Pancreas (tissue), 10 donors: ENCODE measurements around the gene QKI. TPM values are rescaled to one million over a fixed set of nuclear protein-coding genes. Genes with fewer than 3 reads are reported as not detected.
"Not testable (repeated sequence)": the region's sequence is repeated elsewhere in the genome, so short reads cannot be mapped to it uniquely, and the experiment has no call there.

Source experiments
- ATAC-seq, 4 donors: fragments of 200-7000 bp; cut with Tn5 transposase; one replicate each; pipeline versions ENCODE4 v1.8.0 to v1.9.1; 2020; ENCODE audit warnings: mild to moderate bottlenecking in 4 of 4, moderate library complexity in 4 of 4
- DNase-seq, 6 donors: peaks; one replicate each; pipeline ENCODE4 v3.0.0-alpha.2; 2020
- FAIRE-seq: peaks from 2 replicates; lab custom pipeline; 2012; peaks lifted over from hg19 to GRCh38; lab: Jason Lieb, UNC
- H3K27ac ChIP-seq, 4 donors: fragments of 200-600 bp; sonication (generic); 1 replicate in 3 of 4; 2 replicates in 1 of 4; pipeline versions ENCODE4 v1.5.0 to v1.8.0; 2020
- H3K27me3 ChIP-seq, 4 donors: fragments of 200-600 bp; one replicate each; pipeline ENCODE4 v1.8.0; 2021
- H3K36me3 ChIP-seq, 3 donors: fragments of 200-600 bp; sonication (generic) in 1 of 3; one replicate each; pipeline versions ENCODE4 v1.5.0 to v1.8.0; 2020 to 2021
- H3K4me1 ChIP-seq, 3 donors: fragments of 200-600 bp; one replicate each; pipeline ENCODE4 v1.8.0; 2021
- H3K4me3 ChIP-seq, 4 donors: fragments of 200-600 bp; sonication (generic) in 2 of 4; one replicate each; pipeline versions ENCODE4 v1.5.0 to v1.8.0; 2020 to 2021
- H3K9me3 ChIP-seq, 4 donors: fragments of 200-600 bp; one replicate each; pipeline ENCODE4 v1.8.0; 2021
- WGBS, 2 donors: extraction: QIAGEN DNeasy Blood & Tissue Kit; methylation state at CpG; one replicate each; pipeline ENCODE4 v1.1.7; 2013; 5-methylcytosine and 5-hydroxymethylcytosine counted together
- intact Hi-C, 3 donors: fragments of 100-400 bp; cut with DNase I; formaldehyde crosslinking; loops; one replicate each; pipeline versions ENCODE4 v1.11.1 to v1.14.2; 2022
- polyA plus RNA-seq, 2 donors: library from polyadenylated mRNA; stranded (reverse); fragments of 200-250 nt; gene quantifications; one replicate each; pipeline ENCODE4 v1.2.3, GENCODE V29; 2013
- total RNA-seq, 6 donors: library from RNA; stranded (reverse); fragmentation: NEBNext Ultra II Directional in 4 of 6; extraction: Animal tissue kit (Norgen Biotek cat#: 25700) in 4 of 6; gene quantifications; one replicate each; pipeline versions ENCODE4 v1.2.1 to v1.2.4, GENCODE V29; 2021 to 2023
- TF ChIP-seq, protein P1 (sequence below), 4 donors: fragments of 200-600 bp; sonication (generic) in 3 of 4; IDR thresholded peaks; one replicate each; pipeline versions ENCODE4 v1.5.0 to v1.8.0; 2021; ENCODE audit warnings: antibody characterized with exemption in 4 of 4
- donor health status: healthy with polysubstance abuse.
- donor health status: DM: no; HTN: no; CAD: no; lungs with moderate emphysema.
- donor health status: DM: no; HTN: no; CAD: no.
- donor health status: control.
- donor health status: control.
- donor health status: Bipolar disorder and iron deficiency.
- donor health status: DM: yes; HTN: yes; CAD: no.
- donor health status: DM: no; HTN: no; CAD: no.
- donor health status: DM: no; HTN: no; CAD: no.
- donor health status: DM: yes; HTN: yes; CAD: no.

Gene QKI
- total and polyA plus RNA-seq, 8 donors, result 9.0 to 52.6 (median 21.6) TPM

DNA sequence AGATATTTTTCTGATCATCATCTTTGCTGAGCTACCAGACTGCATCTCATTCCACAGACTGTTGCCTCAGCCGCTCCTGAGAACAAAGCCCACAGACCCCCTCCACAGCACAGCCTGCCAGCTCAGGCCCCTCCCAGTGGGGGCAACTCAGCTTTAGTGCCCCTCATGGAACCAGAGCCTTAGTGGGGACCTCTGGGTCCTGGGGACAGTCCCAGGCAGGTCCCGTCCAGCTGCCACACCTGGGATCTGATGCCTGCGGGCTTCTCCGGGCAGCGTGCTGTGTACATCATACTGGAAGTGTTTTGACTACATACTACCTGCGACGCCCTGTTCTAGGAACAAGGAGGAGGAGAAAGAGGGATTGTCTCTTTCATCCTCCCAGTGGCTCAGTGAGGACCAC is 38.3 kb upstream of the QKI start:
- 90 to 94% methylated on average over 7 of the region's 7 CpGs for WGBS, 2 donors
- no peak for DNase-seq
- no peaks in the 10 kb centered on the region for H3K36me3 ChIP-seq
- no peak for FAIRE-seq
- no peaks in the 10 kb centered on the region for H3K9me3 ChIP-seq
- no peaks in the 10 kb centered on the region for H3K27me3 ChIP-seq
- ATAC-seq, result no peak
- no peak overlapping the region for H3K4me3 ChIP-seq
- no peak overlapping the region for H3K27ac ChIP-seq
- intact Hi-C loops, result no loop called here
- peaks cover 0 to 2% (median 0%) of the 10 kb centered on the region in 3 donors for H3K4me1 ChIP-seq
- TF ChIP-seq, protein P1, sequence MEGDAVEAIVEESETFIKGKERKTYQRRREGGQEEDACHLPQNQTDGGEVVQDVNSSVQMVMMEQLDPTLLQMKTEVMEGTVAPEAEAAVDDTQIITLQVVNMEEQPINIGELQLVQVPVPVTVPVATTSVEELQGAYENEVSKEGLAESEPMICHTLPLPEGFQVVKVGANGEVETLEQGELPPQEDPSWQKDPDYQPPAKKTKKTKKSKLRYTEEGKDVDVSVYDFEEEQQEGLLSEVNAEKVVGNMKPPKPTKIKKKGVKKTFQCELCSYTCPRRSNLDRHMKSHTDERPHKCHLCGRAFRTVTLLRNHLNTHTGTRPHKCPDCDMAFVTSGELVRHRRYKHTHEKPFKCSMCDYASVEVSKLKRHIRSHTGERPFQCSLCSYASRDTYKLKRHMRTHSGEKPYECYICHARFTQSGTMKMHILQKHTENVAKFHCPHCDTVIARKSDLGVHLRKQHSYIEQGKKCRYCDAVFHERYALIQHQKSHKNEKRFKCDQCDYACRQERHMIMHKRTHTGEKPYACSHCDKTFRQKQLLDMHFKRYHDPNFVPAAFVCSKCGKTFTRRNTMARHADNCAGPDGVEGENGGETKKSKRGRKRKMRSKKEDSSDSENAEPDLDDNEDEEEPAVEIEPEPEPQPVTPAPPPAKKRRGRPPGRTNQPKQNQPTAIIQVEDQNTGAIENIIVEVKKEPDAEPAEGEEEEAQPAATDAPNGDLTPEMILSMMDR (IDR thresholded peaks at IDR 0.05), result no peak

DNA sequence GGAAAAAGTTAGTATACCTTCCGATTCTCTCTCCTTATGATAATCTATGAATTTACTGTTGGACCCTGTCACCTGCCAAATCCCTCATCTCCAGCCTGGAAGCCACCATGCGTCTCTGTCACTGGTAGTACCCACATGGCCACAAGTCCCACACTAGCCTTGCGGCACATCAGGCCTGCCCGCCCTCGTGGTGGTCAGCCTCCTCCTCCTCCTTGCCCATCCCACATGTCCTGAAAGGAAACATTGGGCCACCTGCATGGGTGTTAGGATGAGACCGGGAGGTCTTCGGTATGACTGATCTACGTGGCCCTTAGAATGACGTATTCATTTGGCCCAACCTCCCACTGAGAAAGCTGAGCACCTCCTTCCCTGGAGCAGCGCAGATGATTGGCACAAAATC is 37.0 kb upstream of the QKI start:
- Histone ChIP-seq H3K27me3 (no peaks in the 10 kb centered on the region), H3K9me3 (no peaks in the 10 kb centered on the region), H3K4me1 (no peaks in the 10 kb centered on the region), H3K27ac (no peak overlapping the region), H3K36me3 (no peaks in the 10 kb centered on the region), H3K4me3 (no peak overlapping the region)
- DNase-seq (no peak), ATAC-seq (no peak), FAIRE-seq (no peak)
- TF ChIP-seq, protein P1 (IDR thresholded peaks at IDR 0.05), result no peak
- WGBS, 2 donors, result 92 to 93% methylated on average over 10 of the region's 10 CpGs
- intact Hi-C loops, result no loop called here

DNA sequence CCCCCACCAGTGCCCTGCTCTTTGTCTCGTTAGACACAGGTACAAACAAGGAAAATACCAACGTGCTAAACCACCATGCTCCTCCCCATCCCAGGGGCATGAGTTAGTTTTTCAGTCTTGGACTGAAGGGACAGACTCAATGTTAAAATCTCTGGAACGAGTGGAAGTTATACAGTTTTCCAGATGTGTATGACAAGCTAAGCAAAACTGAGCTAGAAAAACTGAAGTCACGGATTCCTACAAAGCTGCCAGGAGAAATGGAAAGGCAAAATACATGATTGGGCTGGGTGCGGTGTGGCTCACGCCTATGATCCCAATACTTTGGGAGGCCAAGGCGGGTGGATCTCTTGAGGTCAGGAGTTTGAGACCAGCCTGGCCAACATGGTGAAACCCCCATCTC is 34.3 kb upstream of the QKI start:
- ATAC-seq (no peak), DNase-seq (no peak), FAIRE-seq (no peak)
- TF ChIP-seq, protein P1 (IDR thresholded peaks at IDR 0.05), result no peak
- 72 to 83% methylated on average over 7 of the region's 7 CpGs for WGBS, 2 donors
- Histone ChIP-seq H3K36me3 (no peaks in the 10 kb centered on the region), H3K4me1 (no peaks in the 10 kb centered on the region), H3K4me3 (no peak overlapping the region), H3K9me3 (no peaks in the 10 kb centered on the region), H3K27me3 (no peaks in the 10 kb centered on the region), H3K27ac (no peak overlapping the region)
- intact Hi-C loops, result no loop called here

DNA sequence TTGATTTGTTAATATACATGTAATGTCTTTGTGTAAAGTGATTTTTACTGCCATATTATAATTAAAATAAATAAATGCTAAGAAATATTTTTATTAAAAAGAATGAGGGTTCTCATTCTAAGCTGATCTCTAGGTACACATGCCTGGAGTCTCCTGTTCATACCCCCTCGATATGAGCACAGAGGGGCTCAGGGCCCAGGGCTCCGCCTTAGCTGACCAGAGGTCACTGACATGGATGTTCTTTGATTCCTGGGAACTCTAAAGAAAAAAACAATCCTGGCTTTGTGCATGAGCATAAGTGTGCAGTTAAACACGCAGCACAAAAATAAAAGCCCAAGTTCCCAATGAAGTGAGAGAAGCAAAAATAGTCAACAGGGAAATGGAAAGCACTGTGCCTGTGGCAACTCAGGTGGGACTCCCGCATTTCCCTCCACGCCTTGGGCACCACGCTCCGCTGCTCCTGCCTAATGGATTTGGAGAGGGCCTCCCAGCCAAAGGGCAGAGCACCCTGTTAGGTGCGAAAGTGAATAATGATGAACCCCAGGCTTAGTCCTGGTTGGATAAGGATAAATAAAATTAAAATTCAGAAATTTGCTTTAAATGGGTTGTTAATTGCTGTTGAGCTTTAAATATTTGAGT is 33.3 kb upstream of the QKI start:
- Histone ChIP-seq H3K4me3 (no peak overlapping the region), H3K36me3 (no peaks in the 10 kb centered on the region), H3K27me3 (no peaks in the 10 kb centered on the region), H3K27ac (no peak overlapping the region), H3K9me3 (no peaks in the 10 kb centered on the region), H3K4me1 (no peaks in the 10 kb centered on the region)
- intact Hi-C loops, result no loop called here
- no peak for FAIRE-seq
- TF ChIP-seq, protein P1 (IDR thresholded peaks at IDR 0.05), result no peak
- WGBS, 2 donors, result 86 to 91% methylated on average over 8 of the region's 8 CpGs
- DNase-seq, result no peak
- ATAC-seq, result no peak

DNA sequence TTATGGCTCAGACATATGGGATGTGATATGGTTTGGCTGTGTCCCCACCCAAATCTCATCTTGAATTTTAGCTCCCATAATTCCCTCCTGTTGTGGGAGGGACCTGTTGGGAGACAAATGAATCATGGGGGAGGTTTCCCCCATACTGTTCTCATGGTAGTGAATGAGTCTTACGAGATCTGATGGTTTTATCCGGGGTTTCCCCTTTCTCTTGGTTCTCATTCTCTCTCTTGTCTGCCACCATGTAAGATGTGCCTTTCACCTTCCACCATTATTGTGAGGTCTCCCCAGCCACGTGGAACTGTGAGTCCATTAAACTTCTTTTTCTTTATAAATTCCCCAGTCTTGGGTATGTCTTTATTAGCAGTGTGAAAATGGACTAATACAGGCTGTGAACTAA is 31.1 kb upstream of the QKI start:
- ATAC-seq, H3K9me3 ChIP-seq, DNase-seq, intact Hi-C loops, H3K27ac ChIP-seq, H3K36me3 ChIP-seq, H3K27me3 ChIP-seq, FAIRE-seq, H3K4me1 ChIP-seq, H3K4me3 ChIP-seq: not testable (repeated sequence)
- 84 to 88% methylated on average over 3 of the region's 3 CpGs for WGBS, 2 donors
